KMS-11 (cell line): ENCODE measurements around the gene EGFL6.

Source experiments
- H2AFZ ChIP-seq: fragments of 200-600 bp; sonication (generic); 2 replicates; pipeline ENCODE4 v1.6.1; 2016; ENCODE audit warnings: antibody characterized with exemption, mixed run types, low read depth
- H3K27ac ChIP-seq: fragments of 200-600 bp; sonication (generic); 2 replicates; pipeline ENCODE4 v1.6.1; 2016; ENCODE audit warnings: mild to moderate bottlenecking, mixed run types
- H3K27me3 ChIP-seq: fragments of 200-600 bp; sonication (generic); 2 replicates; pipeline ENCODE4 v1.6.1; 2017; ENCODE audit warnings: mild to moderate bottlenecking, low read depth, mixed run types, moderate library complexity; ENCODE audit not compliant: insufficient read depth
- H3K36me3 ChIP-seq: fragments of 200-600 bp; sonication (generic); 2 replicates; pipeline ENCODE4 v1.6.1; 2017; ENCODE audit warnings: mild to moderate bottlenecking, mixed run types; ENCODE audit not compliant: insufficient read depth
- H3K4me1 ChIP-seq: fragments of 200-600 bp; sonication (generic); 2 replicates; pipeline ENCODE4 v1.6.1; 2016; ENCODE audit warnings: mild to moderate bottlenecking, low read depth, mixed run types; ENCODE audit not compliant: poor library complexity, severe bottlenecking
- H3K4me2 ChIP-seq: fragments of 200-600 bp; sonication (generic); 2 replicates; pipeline ENCODE4 v1.7.0; 2016; ENCODE audit warnings: mild to moderate bottlenecking, mixed run types
- H3K4me3 ChIP-seq: fragments of 200-600 bp; sonication (generic); IDR thresholded peaks from 2 replicates; pipeline ENCODE4 v1.6.1; 2017; ENCODE audit warnings: low read depth, low read length, mixed read lengths; ENCODE audit not compliant: insufficient read depth
- H3K79me2 ChIP-seq: fragments of 200-600 bp; sonication (generic); 2 replicates; pipeline ENCODE4 v1.6.1; 2016; ENCODE audit warnings: low read depth, mixed run types; ENCODE audit not compliant: insufficient read depth
- H3K9ac ChIP-seq: fragments of 200-600 bp; sonication (generic); 2 replicates; pipeline ENCODE4 v1.6.1; 2016; ENCODE audit warnings: mild to moderate bottlenecking, mixed run types
- H4K20me1 ChIP-seq: fragments of 200-600 bp; sonication (generic); 2 replicates; pipeline ENCODE4 v1.6.1; 2016; ENCODE audit warnings: mild to moderate bottlenecking, mixed run types; ENCODE audit not compliant: insufficient read depth
- TF ChIP-seq, protein P1 (sequence below): fragments of 200-600 bp; sonication (generic); conservative IDR thresholded peaks from 2 replicates; pipeline ENCODE4 v1.6.1; 2017; ENCODE audit warnings: low read depth, mild to moderate bottlenecking, antibody characterized with exemption, low read length, moderate library complexity, mixed read lengths

Gene EGFL6

DNA sequence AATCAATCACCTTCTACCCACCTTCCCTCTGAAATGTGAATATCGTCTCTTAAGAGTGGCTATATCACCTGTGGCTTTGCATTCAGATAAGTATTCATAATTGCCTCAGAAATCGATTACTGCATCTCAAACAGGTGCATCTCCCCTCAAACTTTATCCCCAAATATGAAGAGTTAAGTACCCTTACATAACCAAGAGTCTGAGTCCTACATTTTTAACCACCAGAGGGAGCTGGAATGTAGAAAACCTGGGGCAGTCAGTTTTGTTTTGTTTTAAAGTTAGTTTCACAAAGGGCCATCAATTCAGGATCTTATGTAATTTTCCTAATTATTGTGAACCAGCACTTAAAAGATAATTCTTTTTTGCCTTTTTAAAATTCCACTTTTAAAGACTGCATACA lies 89.2 kb downstream of the EGFL6 start:
- peaks cover 55% of the 10 kb centered on the region for H3K4me1 ChIP-seq
- no peak overlapping the region for H3K4me3 ChIP-seq
- TF ChIP-seq, protein P1, sequence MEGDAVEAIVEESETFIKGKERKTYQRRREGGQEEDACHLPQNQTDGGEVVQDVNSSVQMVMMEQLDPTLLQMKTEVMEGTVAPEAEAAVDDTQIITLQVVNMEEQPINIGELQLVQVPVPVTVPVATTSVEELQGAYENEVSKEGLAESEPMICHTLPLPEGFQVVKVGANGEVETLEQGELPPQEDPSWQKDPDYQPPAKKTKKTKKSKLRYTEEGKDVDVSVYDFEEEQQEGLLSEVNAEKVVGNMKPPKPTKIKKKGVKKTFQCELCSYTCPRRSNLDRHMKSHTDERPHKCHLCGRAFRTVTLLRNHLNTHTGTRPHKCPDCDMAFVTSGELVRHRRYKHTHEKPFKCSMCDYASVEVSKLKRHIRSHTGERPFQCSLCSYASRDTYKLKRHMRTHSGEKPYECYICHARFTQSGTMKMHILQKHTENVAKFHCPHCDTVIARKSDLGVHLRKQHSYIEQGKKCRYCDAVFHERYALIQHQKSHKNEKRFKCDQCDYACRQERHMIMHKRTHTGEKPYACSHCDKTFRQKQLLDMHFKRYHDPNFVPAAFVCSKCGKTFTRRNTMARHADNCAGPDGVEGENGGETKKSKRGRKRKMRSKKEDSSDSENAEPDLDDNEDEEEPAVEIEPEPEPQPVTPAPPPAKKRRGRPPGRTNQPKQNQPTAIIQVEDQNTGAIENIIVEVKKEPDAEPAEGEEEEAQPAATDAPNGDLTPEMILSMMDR, result peak; percentile 69
- H3K4me2 ChIP-seq, result peak overlapping the region; percentile 83
- H4K20me1 ChIP-seq, result no peaks in the 10 kb centered on the region
- H3K9ac ChIP-seq, result peak overlapping the region; percentile 11; the same call in 1 of the 2 replicates
- no peaks in the 10 kb centered on the region for H3K27me3 ChIP-seq
- H3K27ac ChIP-seq, result peak overlapping the region; percentile 38; the same call in 1 of the 2 replicates
- no peak overlapping the region for H2AFZ ChIP-seq
- peaks cover 5% of the 10 kb centered on the region for H3K79me2 ChIP-seq
- H3K36me3 ChIP-seq, result no peaks in the 10 kb centered on the region

DNA sequence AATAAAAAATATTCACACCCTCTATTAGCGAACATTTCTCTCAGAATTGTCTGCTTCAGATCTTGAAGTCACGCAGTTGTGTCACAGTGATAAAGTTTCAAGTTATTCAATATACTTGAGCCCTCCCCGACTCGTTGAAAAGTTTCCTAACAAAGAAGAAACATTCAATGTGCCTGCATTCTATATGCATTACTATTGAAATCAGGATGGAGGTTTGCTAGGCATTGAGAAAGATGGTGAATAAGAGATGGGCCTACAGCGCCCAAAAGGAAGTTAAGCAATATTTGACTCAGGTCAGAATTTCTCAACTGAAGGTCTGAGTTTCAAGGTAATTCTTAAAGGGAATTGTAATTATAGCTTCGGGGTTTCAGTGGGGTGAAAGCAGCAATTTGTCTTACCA lies 89.7 kb downstream of the EGFL6 start:
- peaks cover 4% of the 10 kb centered on the region for H3K79me2 ChIP-seq
- H3K27ac ChIP-seq, result peak overlapping the region; percentile 38; the same call in 1 of the 2 replicates
- no peaks in the 10 kb centered on the region for H4K20me1 ChIP-seq
- no peaks in the 10 kb centered on the region for H3K36me3 ChIP-seq
- H2AFZ ChIP-seq, result no peak overlapping the region
- no peak overlapping the region for H3K4me3 ChIP-seq
- H3K4me2 ChIP-seq, result peak overlapping the region; percentile 83
- peak overlapping the region; percentile 11; the same call in 1 of the 2 replicates for H3K9ac ChIP-seq
- peaks cover 58% of the 10 kb centered on the region for H3K4me1 ChIP-seq
- TF ChIP-seq, protein P1, result no peak; the same call in 1 of the 2 replicates
- H3K27me3 ChIP-seq, result no peaks in the 10 kb centered on the region

DNA sequence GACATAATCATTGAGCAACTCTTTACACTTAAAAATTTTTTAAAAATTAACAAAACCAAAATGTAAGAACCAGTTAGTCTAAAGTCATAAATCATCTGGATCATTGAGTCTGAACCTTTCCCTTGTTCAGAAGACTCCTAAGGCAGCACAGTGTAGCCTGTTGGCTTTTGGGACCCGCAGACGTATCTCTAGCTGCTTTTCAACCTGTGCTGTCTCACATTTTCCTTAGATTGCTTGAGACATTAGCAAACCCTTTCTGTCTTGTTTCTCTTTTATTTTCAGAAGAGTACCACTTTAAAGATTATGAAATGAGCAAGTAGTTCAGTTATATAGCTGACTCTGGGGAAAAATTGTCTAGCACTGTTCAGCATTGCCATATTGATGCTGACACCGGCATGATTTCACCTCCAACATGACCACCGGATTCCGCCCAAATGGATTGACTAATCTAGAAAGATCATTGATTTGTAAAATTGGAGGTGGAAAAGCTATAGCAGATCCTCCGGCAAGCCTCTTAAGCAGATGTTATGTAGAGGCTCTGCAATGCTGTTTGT lies 92.4 kb downstream of the EGFL6 start:
- H3K4me3 ChIP-seq, result no peak overlapping the region
- no peaks in the 10 kb centered on the region; the same call in 1 of the 2 replicates for H3K79me2 ChIP-seq
- TF ChIP-seq, protein P1, result no peak
- H3K4me1 ChIP-seq, result peaks cover 80% of the 10 kb centered on the region
- H3K4me2 ChIP-seq, result peak overlapping the region; percentile 83
- peak overlapping the region; percentile 98 for H3K27ac ChIP-seq
- no peaks in the 10 kb centered on the region for H3K27me3 ChIP-seq
- peak overlapping the region; percentile 81 for H3K9ac ChIP-seq
- H3K36me3 ChIP-seq, result no peaks in the 10 kb centered on the region
- peak overlapping the region; percentile 51 for H2AFZ ChIP-seq
- no peaks in the 10 kb centered on the region for H4K20me1 ChIP-seq

DNA sequence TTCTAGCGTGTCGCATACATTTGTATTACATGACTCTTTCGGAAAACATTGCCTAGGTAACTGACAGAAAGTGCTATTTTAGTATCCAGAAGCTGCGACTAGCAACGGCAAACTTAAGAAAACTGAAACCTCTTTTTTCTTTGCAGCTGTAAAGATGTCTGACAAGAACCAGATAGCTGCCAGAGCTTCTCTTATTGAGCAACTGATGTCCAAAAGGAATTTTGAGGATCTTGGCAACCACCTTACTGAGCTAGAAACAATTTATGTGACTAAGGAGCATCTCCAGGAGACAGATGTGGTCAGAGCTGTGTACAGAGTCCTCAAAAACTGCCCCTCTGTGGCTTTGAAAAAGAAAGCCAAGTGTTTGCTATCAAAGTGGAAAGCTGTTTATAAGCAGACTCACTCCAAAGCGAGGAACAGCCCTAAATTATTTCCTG lies 93.0 kb downstream of the EGFL6 start:
- Histone ChIP-seq H4K20me1 (no peaks in the 10 kb centered on the region), H2AFZ (peak overlapping the region; percentile 51), H3K4me2 (peak overlapping the region; percentile 83), H3K4me3 (no peak overlapping the region), H3K36me3 (no peaks in the 10 kb centered on the region), H3K4me1 (peaks cover 85% of the 10 kb centered on the region), H3K27ac (peak overlapping the region; percentile 98), H3K79me2 (no peaks in the 10 kb centered on the region; the same call in 1 of the 2 replicates), H3K27me3 (no peaks in the 10 kb centered on the region), H3K9ac (peak overlapping the region; percentile 81)
- TF ChIP-seq, protein P1, result no peak
